Activated T-helper 1 cell treated with anti-CD3 and anti-CD28 coated beads, Interleukin-2, amount 50 U/mL, for 16 hours (primary cell): Measurements from ENCODE around the gene TAGLN2.

Source experiments
- DNase-seq, 2 donors: peaks; one replicate each; pipeline ENCODE4 v3.0.0-alpha.2; 2020; ENCODE audit warnings: low read depth in 1 of 2, low spot score in 1 of 2

TAGLN2 gene

DNA sequence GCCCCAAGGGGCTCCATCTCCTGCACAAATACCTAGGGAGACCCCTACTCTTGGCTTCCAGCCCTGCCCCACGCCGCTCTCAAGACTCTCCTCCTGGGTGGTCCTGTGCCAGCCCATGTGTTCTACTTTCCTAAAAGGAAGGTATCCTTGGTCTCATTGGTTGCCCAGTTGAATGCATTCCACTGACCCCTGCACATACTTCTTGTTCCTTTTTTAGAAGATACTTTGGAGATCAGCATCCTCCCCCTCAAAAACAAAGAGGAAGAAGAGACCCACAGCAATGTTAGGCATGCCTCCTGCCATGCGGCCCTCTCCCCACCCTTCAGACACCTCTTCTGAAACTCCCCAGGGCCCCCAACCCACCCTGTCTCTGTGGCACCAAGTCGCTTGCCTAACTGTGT, 24.7 kb upstream of the TAGLN2 start:
- DNase-seq, result no peak

- no peak for DNase-seq
Measured at GRCh38 chr1:159949123-159949522, 23.8 kb upstream of the TAGLN2 start.

- DNase-seq, result no peak
Measured at GRCh38 chr1:159947942-159948341, 22.6 kb upstream of the TAGLN2 start.

DNA sequence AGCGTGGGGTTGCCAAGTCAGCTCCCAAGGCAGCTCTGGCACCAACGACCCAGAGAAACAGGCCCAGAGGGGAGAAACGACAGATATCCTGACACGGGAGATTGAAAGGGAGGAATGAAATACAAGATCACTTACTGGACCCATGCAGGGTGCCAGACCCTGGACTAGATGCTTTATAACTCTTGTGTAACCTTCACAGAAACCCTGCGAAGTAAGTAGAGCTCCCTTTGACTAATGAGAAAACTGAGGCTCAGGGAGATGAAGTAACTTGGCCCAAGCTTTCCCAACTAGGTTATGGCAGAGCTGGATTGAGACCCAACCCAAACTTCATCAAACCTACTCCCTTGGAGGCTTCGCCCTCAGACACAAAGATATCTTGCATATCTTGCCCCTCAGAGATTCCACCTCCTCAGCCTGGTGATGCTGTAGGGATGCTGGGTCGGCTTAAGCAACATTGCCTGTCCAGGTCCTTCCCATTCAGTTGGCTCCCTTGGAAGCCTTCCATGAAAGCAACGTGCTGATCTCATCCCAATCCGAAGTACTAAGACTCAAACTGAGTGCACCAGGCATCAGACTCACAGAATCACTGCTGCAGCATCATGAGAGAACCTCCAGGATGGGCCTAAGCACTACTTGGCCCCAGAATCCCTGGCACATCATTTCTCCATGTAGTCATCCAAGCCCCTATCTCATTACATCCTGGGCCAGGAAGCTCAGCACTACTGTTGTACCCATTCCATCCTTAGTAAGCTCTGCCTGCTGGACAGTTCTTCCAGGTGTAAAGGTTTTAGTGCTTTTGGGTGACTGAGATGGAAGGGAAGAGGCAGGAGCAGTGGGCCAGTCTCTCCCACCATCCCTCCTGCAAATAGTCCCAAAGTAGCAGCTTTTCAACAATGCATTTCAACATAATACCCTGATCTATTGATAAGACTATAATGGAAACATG, 21.2 kb upstream of the TAGLN2 start:
- no peak for DNase-seq

DNA sequence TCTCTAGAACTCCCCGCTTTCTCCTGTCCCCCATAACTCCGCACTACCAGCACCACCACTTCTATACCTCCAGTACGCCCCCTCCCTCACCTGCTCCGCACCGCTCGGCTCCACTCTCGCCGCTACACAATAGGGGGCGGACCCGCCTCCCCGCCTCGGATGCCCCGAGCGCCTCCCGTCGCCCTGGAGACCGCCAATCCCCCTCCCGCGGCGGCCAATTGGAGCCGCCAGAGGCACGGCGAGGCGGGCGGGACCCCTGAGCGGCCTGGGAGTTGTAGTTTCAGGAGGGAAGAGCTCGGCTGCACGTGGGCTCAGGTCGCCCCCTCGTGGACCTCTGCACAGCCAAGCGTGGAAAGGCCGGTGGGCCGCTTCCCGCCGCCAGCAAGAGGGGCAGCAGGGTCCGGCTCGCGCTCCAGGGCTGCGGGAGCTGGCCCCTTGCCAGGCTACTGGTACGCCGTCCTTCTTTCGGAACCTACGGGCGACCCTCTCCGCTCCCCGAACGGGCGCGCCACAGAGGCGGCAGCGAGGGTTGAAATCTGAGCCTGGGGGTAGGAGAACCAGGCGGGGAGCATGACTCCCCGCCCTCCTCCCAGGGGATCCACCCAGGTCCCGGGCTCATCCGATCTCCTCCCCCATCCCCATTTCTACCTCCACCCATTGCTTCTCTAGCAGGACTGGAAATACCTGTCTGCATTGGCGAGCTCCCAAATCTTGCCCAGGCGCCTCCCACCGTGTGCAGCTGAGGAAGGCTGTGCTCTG, 20.4 kb upstream of the TAGLN2 start, which contains the start of gene IGSF9:
Gene IGSF9 (minus strand): TSS at position 131 of the 759 bp plus-strand sequence. CDS start 2,159 bp downstream, outside the sequence.
- DNase-seq, result peak; percentile 32 to 61

GRCh38 chr1:159944623-159945455, 19.5 kb upstream of the TAGLN2 start:
- DNase-seq, result no peak

DNA sequence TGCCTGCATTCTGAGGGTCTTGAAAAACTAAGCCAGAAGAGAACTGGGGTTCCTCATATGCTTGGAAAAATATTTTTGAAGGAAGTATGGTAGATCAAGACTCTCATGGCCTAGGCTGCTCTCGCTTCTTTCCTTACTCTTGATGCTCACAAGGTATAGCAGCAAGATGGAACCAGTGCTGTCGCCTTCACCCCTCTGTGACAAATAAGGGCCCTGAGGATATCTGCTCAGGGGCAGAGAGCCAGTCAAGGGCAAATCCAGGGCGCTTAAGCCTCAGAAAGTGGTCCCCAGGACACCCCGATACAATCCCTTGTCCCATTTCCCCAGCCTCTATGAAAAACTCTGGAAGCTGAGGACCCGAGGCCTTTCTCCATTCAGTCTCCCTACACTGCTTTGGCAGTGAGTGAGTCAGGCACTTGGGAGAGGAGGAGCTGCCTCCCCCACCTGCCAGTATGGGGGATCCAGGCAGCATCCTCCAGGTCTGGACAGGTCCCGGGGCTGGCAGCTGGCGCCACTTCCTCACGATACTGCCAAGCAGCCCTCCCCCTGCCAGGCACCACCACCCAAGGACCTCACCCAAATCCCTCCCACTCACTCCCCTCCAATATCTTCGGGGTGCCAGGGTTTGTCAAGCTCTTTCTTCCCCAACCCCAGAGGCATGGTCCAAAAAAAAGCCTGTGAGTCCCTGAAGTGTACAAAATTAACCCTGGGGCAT, 18.8 kb upstream of the TAGLN2 start:
- no peak for DNase-seq

- no peak for DNase-seq
Measured at GRCh38 chr1:159943278-159943640, 18.0 kb upstream of the TAGLN2 start.

- DNase-seq, result no peak
Measured at GRCh38 chr1:159942632-159943277, 17.4 kb upstream of the TAGLN2 start.

DNA sequence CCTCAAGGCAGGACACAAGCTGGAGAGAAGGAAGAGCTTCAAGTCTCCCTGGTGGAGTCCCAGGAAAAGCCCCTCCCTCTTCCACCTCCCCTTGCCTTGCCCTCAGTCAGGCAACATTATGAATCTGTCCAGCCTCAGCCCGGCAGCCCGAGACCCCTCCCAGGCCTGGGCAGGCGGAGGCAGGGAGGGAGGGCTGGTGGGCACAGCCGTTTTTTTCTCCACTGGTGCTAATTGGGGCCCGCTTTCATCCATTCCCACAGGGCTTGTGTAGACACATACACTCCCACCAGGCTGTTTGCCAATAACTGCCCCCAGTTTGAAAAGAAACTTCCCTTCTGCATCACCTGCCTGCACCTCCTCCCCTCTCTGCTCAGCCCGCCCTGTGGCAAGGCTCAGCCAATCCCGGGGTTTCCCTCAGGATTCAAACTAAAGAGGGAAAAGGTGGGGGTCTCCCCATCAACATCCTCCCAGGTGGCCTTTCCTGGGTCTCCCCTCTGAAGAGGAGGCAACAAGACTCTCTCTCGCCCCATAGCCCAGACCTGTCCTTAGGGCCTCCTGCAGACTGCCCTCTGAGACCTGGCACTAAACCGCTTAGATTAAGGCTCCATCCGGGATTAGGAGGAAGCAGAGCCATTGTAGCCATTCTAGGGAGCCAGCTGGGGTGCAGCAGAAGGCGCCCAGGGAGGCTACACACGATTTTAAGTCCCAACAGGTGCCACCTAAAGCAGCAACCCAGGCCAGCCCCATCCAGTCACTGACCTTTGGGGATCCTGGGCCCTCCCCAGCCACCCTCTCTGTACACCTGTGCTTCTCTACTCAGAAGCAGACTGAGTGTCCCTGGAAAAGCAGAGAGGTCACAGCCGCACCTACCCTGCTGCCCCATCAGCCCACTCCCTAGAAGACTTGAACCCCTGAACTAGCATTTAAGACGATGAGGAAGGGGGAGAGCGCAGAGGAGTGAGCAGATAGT, 16.6 kb upstream of the TAGLN2 start:
- DNase-seq, result no peak

GRCh38 chr1:159941141-159941540, 15.8 kb upstream of the TAGLN2 start:
- DNase-seq, result no peak

- no peak for DNase-seq
Measured at GRCh38 chr1:159940006-159940620, 14.8 kb upstream of the TAGLN2 start.

DNA sequence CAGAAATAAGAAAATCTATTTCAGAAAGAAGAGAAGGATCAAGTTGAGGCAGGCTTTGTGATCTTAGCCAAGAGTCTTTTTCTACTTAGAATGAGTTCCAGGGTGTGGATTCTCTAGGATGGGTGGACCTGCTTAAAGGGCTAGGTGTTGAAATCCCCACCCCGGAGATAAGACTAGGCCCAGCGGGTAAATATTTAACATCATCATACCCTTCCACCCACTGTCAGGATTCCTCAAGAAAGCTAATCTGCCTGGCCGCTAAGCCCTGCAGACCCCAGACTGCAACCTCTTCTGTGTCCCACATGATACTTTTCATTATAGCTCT, 14.3 kb upstream of the TAGLN2 start:
- no peak for DNase-seq

GRCh38 chr1:159938905-159939677, 13.8 kb upstream of the TAGLN2 start:
- DNase-seq, result no peak

DNA sequence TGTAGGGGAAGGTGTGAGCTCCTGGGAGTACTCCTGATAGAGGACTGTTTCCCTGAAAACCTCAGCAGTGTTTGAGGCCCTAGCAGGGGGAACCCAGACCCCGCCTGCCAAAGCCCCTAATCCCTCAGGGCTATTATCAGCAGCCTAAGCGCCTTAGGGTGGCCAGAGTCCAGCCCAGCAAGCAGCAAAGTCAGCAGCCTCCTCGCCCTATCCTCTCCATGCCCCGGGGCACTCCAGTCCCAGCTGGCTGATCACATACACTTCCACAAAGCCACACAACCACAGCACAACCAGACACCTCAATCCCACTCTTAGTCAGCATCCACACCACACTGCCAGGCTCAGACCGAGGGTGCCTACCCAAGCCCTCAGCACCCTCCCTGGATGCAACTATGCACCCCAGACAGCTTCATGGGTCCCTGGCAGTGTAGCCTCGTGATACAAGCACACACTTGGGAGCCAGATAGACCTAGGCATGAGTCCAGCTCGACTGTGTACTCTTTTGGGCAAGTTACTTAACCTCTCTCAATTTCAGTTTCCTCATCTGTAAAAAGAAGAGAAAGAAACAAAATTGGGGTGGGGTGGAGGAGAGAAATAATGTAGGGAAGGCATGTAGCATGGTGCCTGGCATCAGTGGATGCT, 13.0 kb upstream of the TAGLN2 start:
- no peak for DNase-seq

- no peak for DNase-seq
Measured at GRCh38 chr1:159937054-159937750, 11.9 kb upstream of the TAGLN2 start.
